K562 (cell line): ENCODE data around the gene ULK2. TPM values are rescaled to one million over a fixed set of nuclear protein-coding genes. Genes with fewer than 3 reads are reported as not detected.

Experiments used
- ATAC-seq: fragments of 200-7000 bp; cut with Tn5 transposase; 3 replicates; pipeline ENCODE4 v1.9.1; 2020; ENCODE audit warnings: moderate library complexity
- BruUV-seq: library from RNA; stranded (reverse); fragments of 400-500 nt; replicated peaks from 2 replicates; lab custom pipeline; 2021; lab: Mats Ljungman, UMichigan
- CTCF ChIA-PET: fragments of 300-600 bp; formaldehyde crosslinking; extraction: SDS; loops from one replicate; lab custom pipeline; 2021; ENCODE audit warnings: low intra/inter-chr PET ratio; lab: Yijun Ruan, JAX
- POLR2A ChIA-PET: fragments of 300-600, 350-650 bp; sonication (Branson Sonifier 250); formaldehyde crosslinking; extraction: SDS; loops from one replicate; lab custom pipeline; 2021; ENCODE audit warnings: antibody characterized with exemption, inconsistent platforms; lab: Yijun Ruan, JAX
- DNase-seq, 4 experiments: peaks; one replicate each; pipeline versions ENCODE4 v3.0.0 to v3.0.0-alpha.2; 2011 to 2018; ENCODE audit warnings: low spot score in 3 of 4, mixed read lengths in 3 of 4; ENCODE audit errors: extremely low read depth in 1 of 4
- FAIRE-seq: peaks from 2 replicates; lab custom pipeline; 2011; peaks lifted over from hg19 to GRCh38; lab: Jason Lieb, UNC
- H2AFZ ChIP-seq: 2 replicates; pipeline ENCODE4 v1.6.0; 2011; ENCODE audit warnings: low read depth, low read length, control low read depth, inconsistent platforms
- H3K27ac ChIP-seq: fragments of 200-600 bp; 3 replicates; pipeline ENCODE4 v1.8.0; 2011; ENCODE audit warnings: low read depth, mild to moderate bottlenecking, control low read depth, inconsistent platforms, low read length, moderate library complexity, mixed read lengths; ENCODE audit errors: extremely low read depth
- H3K27me3 ChIP-seq, 2 experiments: fragments of 300-600 bp in 1 of 2; 2 replicates in 1 of 2; 3 replicates in 1 of 2; pipeline versions ENCODE4 v1.6.0 to v1.8.0; 2011; ENCODE audit warnings: inconsistent platforms in 2 of 2, low read length in 2 of 2, mild to moderate bottlenecking in 1 of 2, mixed read lengths in 1 of 2, moderate library complexity in 1 of 2; ENCODE audit not compliant: control insufficient read depth in 2 of 2, insufficient read depth in 2 of 2
- H3K36me3 ChIP-seq: fragments of 300-600 bp; 3 replicates; pipeline ENCODE4 v1.8.0; 2011; ENCODE audit warnings: mild to moderate bottlenecking, low read length, inconsistent platforms; ENCODE audit not compliant: control insufficient read depth, insufficient read depth
- H3K4me1 ChIP-seq, 2 experiments: fragments of 200-600 bp in 1 of 2; replicated peaks in 1 of 2; 2 replicates in 1 of 2; 3 replicates in 1 of 2; pipeline versions ENCODE4 v1.5.1 to v1.8.0; 2011; ENCODE audit warnings: inconsistent platforms in 2 of 2, low read length in 2 of 2, mild to moderate bottlenecking in 1 of 2, mixed read lengths in 1 of 2, moderate library complexity in 1 of 2; ENCODE audit not compliant: control insufficient read depth in 2 of 2, insufficient read depth in 2 of 2
- H3K4me2 ChIP-seq: 2 replicates; pipeline ENCODE4 v1.6.1; 2011; ENCODE audit warnings: low read length, control low read depth, inconsistent platforms, mixed read lengths; ENCODE audit not compliant: insufficient read depth
- H3K4me3 ChIP-seq: fragments of 200-600 bp; sonication (generic), shearing (Covaris generic); 2 replicates; pipeline ENCODE4 v1.5.1; 2016; ENCODE audit warnings: control low read depth, inconsistent platforms
- H3K79me2 ChIP-seq: fragments of 200-600 bp; 3 replicates; pipeline ENCODE4 v1.8.0; 2011; ENCODE audit warnings: low read length, inconsistent platforms; ENCODE audit not compliant: control insufficient read depth, insufficient read depth
- H3K9ac ChIP-seq, 2 experiments: 2 replicates each; pipeline versions ENCODE4 v1.6.0 to v1.6.1; 2011; ENCODE audit warnings: low read depth in 2 of 2, low read length in 2 of 2, control low read depth in 1 of 2, inconsistent platforms in 1 of 2, mild to moderate bottlenecking in 1 of 2, mixed read lengths in 1 of 2; ENCODE audit not compliant: insufficient read depth in 1 of 2
- H3K9me1 ChIP-seq: one replicate; pipeline ENCODE4 v1.6.0; 2011; ENCODE audit warnings: inconsistent platforms, mild to moderate bottlenecking, low read length, moderate library complexity; ENCODE audit not compliant: control insufficient read depth, insufficient read depth
- H3K9me3 ChIP-seq: replicated peaks from 2 replicates; pipeline ENCODE4 v1.5.1; 2011; ENCODE audit warnings: low read depth, low read length, inconsistent platforms; ENCODE audit not compliant: control insufficient read depth, insufficient read depth
- H4K20me1 ChIP-seq: replicated peaks from 2 replicates; pipeline ENCODE4 v1.6.1; 2011; ENCODE audit warnings: low read length, inconsistent platforms, mixed read lengths; ENCODE audit not compliant: control insufficient read depth, insufficient read depth
- AFF1 ChIP-seq, 2 experiments: fragments of 450-650 bp; IDR thresholded peaks; 2 replicates each; pipeline ENCODE4 v1.6.1; 2018; ENCODE audit warnings: mild to moderate bottlenecking in 2 of 2, low read depth in 1 of 2; ENCODE audit not compliant: partially characterized antibody in 2 of 2
- BDP1 ChIP-seq: IDR thresholded peaks from 3 replicates; pipeline ENCODE4 v1.6.1; 2011; ENCODE audit not compliant: insufficient read length, insufficient read depth
- EP300 ChIP-seq: IDR thresholded peaks from 2 replicates; pipeline ENCODE4 v1.6.1; 2012; ENCODE audit warnings: low read length, improper control_type of control experiment
- ETS2 ChIP-seq: IDR thresholded peaks from 2 replicates; pipeline ENCODE4 v1.6.1; 2016; ENCODE audit warnings: borderline replicate concordance, missing genetic modification characterization, mild to moderate bottlenecking, moderate library complexity, missing compliant biosample characterization; ENCODE audit not compliant: poor library complexity, severe bottlenecking
- ETV5 ChIP-seq: sonication (generic); formaldehyde crosslinking; IDR thresholded peaks from 2 replicates; pipeline ENCODE4 v1.4.0; 2020; ENCODE audit warnings: low read depth, mild to moderate bottlenecking, missing genetic modification reagents
- GTF2A2 ChIP-seq: IDR thresholded peaks from 2 replicates; pipeline ENCODE4 v1.6.1; 2016; ENCODE audit warnings: mild to moderate bottlenecking, missing genetic modification characterization, missing compliant biosample characterization
- KLF16 ChIP-seq: IDR thresholded peaks from 2 replicates; pipeline ENCODE4 v1.6.1; 2016; ENCODE audit warnings: antibody characterized with exemption
- MXI1 ChIP-seq: IDR thresholded peaks from 2 replicates; pipeline ENCODE4 v1.6.1; 2011; ENCODE audit warnings: low read depth, mild to moderate bottlenecking, improper control_type of control experiment, low read length
- ZNF146 ChIP-seq: IDR thresholded peaks from one replicate; pipeline ENCODE4 v1.6.1; 2018; ENCODE audit warnings: missing compliant biosample characterization; ENCODE audit not compliant: unreplicated experiment
- ZNF224 ChIP-seq: sonication (generic); formaldehyde crosslinking; IDR thresholded peaks from 2 replicates; pipeline ENCODE4 v1.8.0; 2022; ENCODE audit warnings: mild to moderate bottlenecking, missing genetic modification reagents
- WGBS: fragments of 100-300 bp; shearing (Covaris generic); methylation state at CpG from one replicate; pipeline ENCODE4 v1.1.6; 2016; ENCODE audit warnings: low coverage, mixed read lengths; ENCODE audit not compliant: insufficient coverage; ENCODE audit errors: missing lambda C conversion rate; 5-methylcytosine and 5-hydroxymethylcytosine counted together
- in situ Hi-C: fragments of 300-500 bp; cut with MboI; formaldehyde crosslinking; loops from 4 replicates; pipeline ENCODE4 v1.15.0; 2018; ENCODE audit warnings: inconsistent platforms, mixed read lengths
- intact Hi-C: fragments of 100-400 bp; cut with micrococcal nuclease; formaldehyde crosslinking; loops from 2 replicates; pipeline ENCODE4 v1.14.2; 2022
- polyA plus RNA-seq, 8 experiments: library from polyadenylated mRNA; depleted of rRNA in 4 of 8; stranded (reverse) in 5 of 8; unstranded in 3 of 8; fragments of >200 nt; fragmentation: Nextera tagmentation in 2 of 8; fragmentation: Illumina TruSeq in 1 of 8; extraction: Ambion mirVana in 2 of 8; extraction: Trizol in 1 of 8; gene quantifications; 2 replicates each; pipeline versions ENCODE4 v1.2.1 to v1.2.3, GENCODE V29; 2011 to 2014; ENCODE audit warnings: inconsistent platforms in 1 of 8, missing spikeins in 1 of 8
- total RNA-seq, 7 experiments: library from RNA; depleted of rRNA in 6 of 7; stranded (reverse); fragments of >200 nt in 6 of 7; fragmentation: Illumina TruSeq in 2 of 7; extraction: Trizol in 2 of 7; gene quantifications; 2 replicates each; pipeline versions ENCODE4 v1.2.1 to v1.2.3, GENCODE V29; 2011 to 2021; ENCODE audit warnings: low replicate concordance in 1 of 7

The ULK2 gene
- total and polyA plus RNA-seq, 9 of the 15 experiments (the other 6 are each of a cell fraction or from before 2014, with no cell fraction given): 0.01 to 0.18 (median 0.07) TPM; not detected in 5

DNA sequence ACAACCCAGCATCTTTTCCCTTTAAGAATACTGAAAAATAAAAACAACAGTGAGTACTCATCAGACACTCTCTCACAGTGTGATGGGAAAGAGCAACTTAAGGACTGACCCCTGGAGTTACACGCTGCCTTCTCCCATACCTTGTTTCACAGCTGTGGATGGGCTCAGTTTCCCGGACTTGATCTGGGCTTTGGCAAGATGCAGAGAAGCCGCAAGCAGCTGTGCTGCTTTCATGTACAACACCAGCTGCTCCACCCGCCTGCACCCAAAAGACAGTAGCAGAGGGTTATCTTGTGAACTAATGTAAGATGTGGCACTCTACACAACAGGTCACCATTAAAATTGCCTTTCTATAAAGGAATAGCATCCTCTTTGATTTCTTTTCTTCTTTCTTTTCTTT, 86.9 kb downstream of the ULK2 start:
- intact Hi-C loops: no loop called here
- no peaks in the 10 kb centered on the region for H3K9me1 ChIP-seq
- no peaks in the 10 kb centered on the region for H4K20me1 ChIP-seq
- no peak for TF ChIP-seq BDP1
- no peak for TF ChIP-seq MXI1
- TF ChIP-seq ZNF224 (CRISPR knock-in tag): no peak
- TF ChIP-seq ETV5 (CRISPR knock-in tag): no peak
- no peak for TF ChIP-seq ZNF146 (CRISPR knock-in tag)
- TF ChIP-seq ETS2: no peak
- no peak for TF ChIP-seq EP300
- no peak for TF ChIP-seq KLF16
- no peak for TF ChIP-seq AFF1 (IDR thresholded peaks at IDR 0.05; ENCODE audit: low read depth in 1 of 2, partially characterized antibody in 2 of 2)
- no peak for TF ChIP-seq GTF2A2 (tag)
- no peaks in the 10 kb centered on the region for H3K79me2 ChIP-seq
- H3K9me3 ChIP-seq: no peaks in the 10 kb centered on the region
- no peak overlapping the region for H3K27ac ChIP-seq
- FAIRE-seq: no peak
- no peak for DNase-seq
- BruUV-seq: no TSS peak
- H2AFZ ChIP-seq: no peak overlapping the region
- H3K36me3 ChIP-seq: no peaks in the 10 kb centered on the region
- in situ Hi-C loops: no loop called here
- POLR2A ChIA-PET: no interaction called here
- CTCF ChIA-PET: no interaction called here
- no peaks in the 10 kb centered on the region; a peak in 1 of 5 replicates for H3K27me3 ChIP-seq
- ATAC-seq: no peak
- 5% methylated on average over 3 of the region's 4 CpGs for WGBS
- H3K4me2 ChIP-seq: no peak overlapping the region
- H3K4me1 ChIP-seq: no peaks in the 10 kb centered on the region
- no peak overlapping the region for H3K9ac ChIP-seq
- H3K4me3 ChIP-seq: no peak overlapping the region
